DND-41 (cell line): Measurements from ENCODE around the gene TMCO4.

Source experiments
- ATAC-seq: fragments of 200-7000 bp; cut with Tn5 transposase; 3 replicates; pipeline ENCODE4 v1.9.1; 2021; ENCODE audit warnings: low read depth; ENCODE audit not compliant: insufficient read depth
- DNase-seq: peaks from one replicate; pipeline ENCODE4 v3.0.0-alpha.2; 2020
- H2AFZ ChIP-seq: 2 replicates; pipeline ENCODE4 v1.6.0; 2012; ENCODE audit warnings: low read depth, low read length
- H3K27ac ChIP-seq: 2 replicates; pipeline ENCODE4 v1.5.1; 2012; ENCODE audit warnings: low read length, inconsistent platforms
- H3K27me3 ChIP-seq: fragments of 200-600 bp; sonication (generic); 2 replicates; pipeline ENCODE4 v1.6.0; 2012; ENCODE audit warnings: low read length, mild to moderate bottlenecking, inconsistent platforms; ENCODE audit not compliant: insufficient read depth, poor library complexity
- H3K36me3 ChIP-seq: 2 replicates; pipeline ENCODE4 v1.5.1; 2012; ENCODE audit warnings: low read length, inconsistent platforms; ENCODE audit not compliant: insufficient read depth
- H3K4me1 ChIP-seq: 2 replicates; pipeline ENCODE4 v1.5.1; 2012; ENCODE audit warnings: mild to moderate bottlenecking, low read length; ENCODE audit not compliant: insufficient read depth
- H3K4me2 ChIP-seq: 2 replicates; pipeline ENCODE4 v1.6.0; 2012; ENCODE audit warnings: mild to moderate bottlenecking, moderate library complexity, low read length, inconsistent platforms; ENCODE audit not compliant: insufficient read depth
- H3K4me3 ChIP-seq, 2 experiments: fragments of 200-600 bp in 1 of 2; shearing (Covaris generic) in 1 of 2; 2 replicates each; pipeline ENCODE4 v1.5.1; 2012 to 2016; ENCODE audit warnings: inconsistent platforms in 2 of 2, low read length in 2 of 2, mild to moderate bottlenecking in 2 of 2, low read depth in 1 of 2, moderate library complexity in 1 of 2
- H3K79me2 ChIP-seq: 2 replicates; pipeline ENCODE4 v1.6.0; 2012; ENCODE audit warnings: low read length, inconsistent platforms; ENCODE audit not compliant: insufficient read depth
- H3K9ac ChIP-seq: 2 replicates; pipeline ENCODE4 v1.6.0; 2012; ENCODE audit warnings: low read depth, mild to moderate bottlenecking, inconsistent platforms, low read length, moderate library complexity
- H3K9me3 ChIP-seq: 2 replicates; pipeline ENCODE4 v1.5.1; 2012; ENCODE audit warnings: low read length, moderate library complexity, mild to moderate bottlenecking, inconsistent platforms; ENCODE audit not compliant: insufficient read depth, severe bottlenecking
- H4K20me1 ChIP-seq: 2 replicates; pipeline ENCODE4 v1.6.0; 2012; ENCODE audit warnings: low read length; ENCODE audit not compliant: insufficient read depth
- CTCF ChIP-seq: IDR thresholded peaks from 2 replicates; pipeline ENCODE4 v1.5.1; 2012; ENCODE audit warnings: borderline replicate concordance, low read length, moderate library complexity, mild to moderate bottlenecking; ENCODE audit not compliant: poor library complexity, severe bottlenecking; ENCODE audit errors: extremely low read depth
- EZH2 ChIP-seq: IDR thresholded peaks from 3 replicates; pipeline ENCODE4 v1.6.1; 2012; ENCODE audit warnings: borderline replicate concordance, low read depth, mild to moderate bottlenecking, moderate library complexity, low read length, inconsistent platforms; ENCODE audit not compliant: severe bottlenecking

TMCO4 gene

GRCh38 chr1:19644681-19645410 is 154.9 kb downstream of the TMCO4 start:
- H2AFZ ChIP-seq = no peak overlapping the region
- no peak overlapping the region for H3K4me2 ChIP-seq
- H3K4me3 ChIP-seq = no peak overlapping the region
- no peaks in the 10 kb centered on the region for H3K9me3 ChIP-seq
- ATAC-seq (no peak), DNase-seq (no peak)
- H3K27ac ChIP-seq = no peak overlapping the region
- H3K9ac ChIP-seq = no peak overlapping the region
- H3K79me2 ChIP-seq = no peaks in the 10 kb centered on the region
- no peaks in the 10 kb centered on the region; the same call in 1 of the 2 replicates for H4K20me1 ChIP-seq
- no peak for TF ChIP-seq CTCF
- no peak for TF ChIP-seq EZH2
- H3K27me3 ChIP-seq = no peaks in the 10 kb centered on the region
- H3K4me1 ChIP-seq = no peaks in the 10 kb centered on the region
- no peaks in the 10 kb centered on the region for H3K36me3 ChIP-seq

GRCh38 chr1:19644395-19644680 is 155.4 kb downstream of the TMCO4 start:
- no peak for TF ChIP-seq CTCF
- TF ChIP-seq EZH2 = no peak
- H2AFZ ChIP-seq = no peak overlapping the region
- H3K4me1 ChIP-seq = no peaks in the 10 kb centered on the region
- no peaks in the 10 kb centered on the region; the same call in 1 of the 2 replicates for H4K20me1 ChIP-seq
- DNase-seq (no peak), ATAC-seq (no peak)
- H3K4me2 ChIP-seq = no peak overlapping the region
- H3K9ac ChIP-seq = no peak overlapping the region
- H3K4me3 ChIP-seq = no peak overlapping the region
- no peaks in the 10 kb centered on the region for H3K27me3 ChIP-seq
- no peaks in the 10 kb centered on the region for H3K79me2 ChIP-seq
- H3K36me3 ChIP-seq = no peaks in the 10 kb centered on the region
- H3K27ac ChIP-seq = no peak overlapping the region
- no peaks in the 10 kb centered on the region for H3K9me3 ChIP-seq

- no peaks in the 10 kb centered on the region for H3K4me1 ChIP-seq
- H3K79me2 ChIP-seq = no peaks in the 10 kb centered on the region
- no peak within 1 kb of the TSS for H3K4me3 ChIP-seq
- no peak within 1 kb of the TSS for H3K27ac ChIP-seq
- no peak within 1 kb of the TSS for H3K4me2 ChIP-seq
- H3K9ac ChIP-seq = no peak within 1 kb of the TSS
- no peak for TF ChIP-seq CTCF
- no peak for TF ChIP-seq EZH2
- DNase-seq (no peak), ATAC-seq (no peak)
- no peak within 1 kb of the TSS for H2AFZ ChIP-seq
- H3K9me3 ChIP-seq = no peaks in the 10 kb centered on the region
- H3K36me3 ChIP-seq = no peaks in the 10 kb centered on the region
- H3K27me3 ChIP-seq = no peaks in the 10 kb centered on the region
- no peaks in the 10 kb centered on the region; the same call in 1 of the 2 replicates for H4K20me1 ChIP-seq
Measured at GRCh38 chr1:19643602-19644394, 155.9 kb downstream of the TMCO4 start, which contains the start of gene NBL1. Gene NBL1, plus strand, starts transcription at chr1:19644311. Its CDS starts 10,720 bp downstream, at chr1:19655031.
